Stimulated activated CD8-positive, alpha-beta memory T cell treated with anti-CD3 and anti-CD28 coated beads, Interleukin-15, amount 100 ng/mL, for 48 hours (primary cell): ENCODE data around the gene PRKCE.

ENCODE experiments used
- DNase-seq, 2 donors: peaks; one replicate each; pipeline ENCODE4 v3.0.0-alpha.2; 2020; ENCODE audit warnings: low read depth in 2 of 2

The PRKCE gene

GRCh38 chr2:45631955-45632354, 19.5 kb upstream of the PRKCE start:
- no peak for DNase-seq

DNA sequence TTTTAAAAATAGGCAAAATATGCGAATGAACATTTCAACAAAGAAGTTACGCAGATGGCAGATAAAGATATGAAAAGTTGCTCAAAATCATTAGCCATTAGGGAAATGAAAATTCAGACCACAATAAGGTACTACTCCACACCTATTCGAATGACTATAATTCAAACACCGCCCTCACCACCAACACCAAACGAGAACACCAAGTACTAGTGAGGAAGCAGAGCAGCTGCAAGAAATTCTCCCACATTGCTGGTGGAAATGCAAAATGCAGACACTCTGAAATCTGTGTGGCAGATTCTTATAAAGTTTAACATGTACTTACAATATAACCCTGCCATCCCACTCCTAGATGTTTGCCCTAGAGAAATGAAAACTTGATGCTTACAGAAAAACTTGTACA, 17.3 kb upstream of the PRKCE start:
- no peak for DNase-seq

DNA sequence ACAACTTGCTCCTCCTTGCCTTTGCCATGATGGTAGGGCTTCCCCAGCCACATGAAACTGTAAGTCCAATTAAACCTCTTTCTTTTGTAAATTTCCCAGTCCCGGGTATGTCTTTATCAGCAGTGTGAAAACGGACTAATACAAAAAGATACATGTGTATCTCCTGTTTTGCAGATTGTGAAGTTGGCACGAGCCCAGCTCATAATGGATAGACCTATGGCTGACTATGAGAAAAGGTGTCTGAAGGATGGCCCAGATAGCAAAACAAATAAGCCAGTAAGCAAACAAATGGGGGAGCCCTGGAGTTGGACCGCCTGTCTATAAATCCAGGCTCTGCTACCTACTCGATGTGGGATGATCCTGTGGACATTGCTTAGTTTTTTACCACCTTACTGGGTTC, 15.5 kb upstream of the PRKCE start:
- no peak for DNase-seq

DNA sequence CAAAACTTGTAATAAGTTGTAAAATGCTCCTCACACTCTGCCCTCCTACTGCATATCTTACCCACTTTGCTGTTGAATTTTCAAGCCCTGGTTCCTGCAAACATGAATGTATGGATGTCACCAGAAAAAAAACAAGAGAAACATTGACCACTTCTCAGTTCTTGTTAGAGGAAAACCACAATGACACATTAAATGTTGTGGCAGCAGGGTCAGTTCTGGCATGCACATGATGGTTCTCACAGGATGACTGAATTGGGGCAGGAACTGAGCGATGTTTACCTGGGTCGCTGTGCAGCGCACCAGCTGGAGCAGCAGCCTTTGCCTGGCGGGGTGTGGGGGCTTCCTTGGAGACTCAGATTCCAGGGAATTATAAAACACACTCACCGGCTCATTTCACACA, 14.0 kb upstream of the PRKCE start:
- no peak for DNase-seq

DNA sequence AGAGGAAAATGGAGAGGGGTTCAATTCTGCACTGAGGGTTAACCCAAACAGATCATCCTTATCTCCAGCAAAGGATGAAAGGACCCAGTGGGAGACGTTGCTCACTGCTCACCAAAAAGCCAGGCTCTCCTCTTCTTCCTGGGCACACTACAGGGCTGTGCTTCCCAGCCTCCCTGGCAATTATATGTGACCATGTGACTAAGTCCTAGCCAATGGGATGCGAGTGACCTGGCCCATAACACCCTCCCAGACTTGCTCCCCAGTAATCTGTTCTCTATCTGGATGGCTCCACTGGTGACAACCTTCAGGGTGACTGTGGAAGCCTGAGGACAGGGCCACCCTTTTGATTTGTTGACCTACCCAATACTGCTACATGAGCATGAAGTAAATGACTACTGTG, 10.9 kb upstream of the PRKCE start:
- no peak for DNase-seq

GRCh38 chr2:45643095-45643494, 8.4 kb upstream of the PRKCE start:
- no peak for DNase-seq

DNA sequence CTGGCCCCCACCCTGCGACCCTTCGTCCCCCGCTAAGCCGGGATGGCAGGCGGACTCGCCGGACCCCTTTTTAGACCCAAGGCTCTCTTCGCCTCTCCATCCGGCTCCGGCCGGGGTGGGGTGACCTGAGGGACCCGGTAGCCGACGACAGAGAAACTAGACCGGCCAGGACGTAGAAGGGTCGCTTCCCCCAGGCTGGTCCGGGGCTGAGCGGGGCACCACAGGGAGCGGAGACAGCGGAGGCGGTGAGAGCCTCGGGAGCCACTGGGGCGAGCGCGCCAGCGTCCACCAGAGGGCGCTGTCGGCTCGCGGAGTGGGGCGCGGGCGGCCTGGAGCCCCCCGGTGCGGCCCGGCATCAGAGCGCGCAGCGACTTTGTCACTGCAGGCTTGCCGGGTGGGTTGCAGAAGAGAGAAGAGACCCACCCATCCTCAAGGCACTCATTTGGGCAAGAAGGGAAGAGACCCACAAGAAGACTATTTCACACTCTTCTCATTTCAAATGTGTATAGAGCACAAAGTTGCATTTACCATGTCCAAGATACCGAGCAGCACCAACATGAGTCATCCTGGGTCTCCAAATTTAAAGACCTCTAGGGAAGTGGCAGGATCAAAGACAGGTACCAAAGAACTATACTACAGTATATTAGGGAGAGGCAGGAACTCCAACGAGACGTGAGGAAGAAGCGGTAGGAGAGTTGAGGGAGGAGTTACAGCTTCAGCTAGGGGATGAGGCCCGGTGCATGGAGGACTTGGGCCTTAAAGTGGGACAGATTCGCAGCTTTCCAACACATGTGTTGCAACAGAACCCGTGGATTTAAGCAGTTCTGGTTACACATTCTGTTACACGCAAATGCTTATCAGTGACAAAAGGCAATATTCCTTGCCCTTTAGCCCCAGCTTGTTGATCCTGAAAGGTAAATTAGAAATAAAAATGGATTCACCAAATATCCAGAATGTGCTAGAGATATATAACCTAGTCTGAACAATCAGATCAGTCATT, 7.6 kb upstream of the PRKCE start:
- peak in 1 of 2 donors; percentile 53 for DNase-seq

GRCh38 chr2:45646289-45646688, 5.2 kb upstream of the PRKCE start:
- DNase-seq: no peak

- no peak for DNase-seq
These were observed 4.1 kb upstream of the PRKCE start for GRCh38 chr2:45647356-45647755.

- no peak for DNase-seq
These were observed 3.4 kb upstream of the PRKCE start for GRCh38 chr2:45647986-45648520.

DNA sequence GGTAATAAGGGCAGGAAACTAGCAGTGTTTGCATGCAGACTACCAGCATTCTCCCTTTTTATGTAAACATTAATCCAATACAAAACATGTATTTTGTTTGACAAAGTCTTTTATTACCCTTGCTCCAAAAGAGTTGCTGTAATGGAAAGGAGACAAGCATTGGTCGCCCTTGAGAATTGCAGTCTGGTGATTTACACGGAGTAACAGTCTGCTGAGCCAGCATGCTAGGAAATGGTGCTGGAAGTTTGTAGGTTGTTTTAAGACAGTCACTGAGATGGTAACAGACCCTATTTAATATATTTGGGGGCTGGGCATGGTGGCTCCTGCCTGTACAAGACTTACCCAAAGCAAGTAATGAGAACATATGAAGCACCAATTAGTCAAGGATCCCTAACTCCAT, 2.8 kb upstream of the PRKCE start:
- DNase-seq: no peak

- no peak for DNase-seq
These were observed 2.0 kb upstream of the PRKCE start for GRCh38 chr2:45649462-45649857.

DNA sequence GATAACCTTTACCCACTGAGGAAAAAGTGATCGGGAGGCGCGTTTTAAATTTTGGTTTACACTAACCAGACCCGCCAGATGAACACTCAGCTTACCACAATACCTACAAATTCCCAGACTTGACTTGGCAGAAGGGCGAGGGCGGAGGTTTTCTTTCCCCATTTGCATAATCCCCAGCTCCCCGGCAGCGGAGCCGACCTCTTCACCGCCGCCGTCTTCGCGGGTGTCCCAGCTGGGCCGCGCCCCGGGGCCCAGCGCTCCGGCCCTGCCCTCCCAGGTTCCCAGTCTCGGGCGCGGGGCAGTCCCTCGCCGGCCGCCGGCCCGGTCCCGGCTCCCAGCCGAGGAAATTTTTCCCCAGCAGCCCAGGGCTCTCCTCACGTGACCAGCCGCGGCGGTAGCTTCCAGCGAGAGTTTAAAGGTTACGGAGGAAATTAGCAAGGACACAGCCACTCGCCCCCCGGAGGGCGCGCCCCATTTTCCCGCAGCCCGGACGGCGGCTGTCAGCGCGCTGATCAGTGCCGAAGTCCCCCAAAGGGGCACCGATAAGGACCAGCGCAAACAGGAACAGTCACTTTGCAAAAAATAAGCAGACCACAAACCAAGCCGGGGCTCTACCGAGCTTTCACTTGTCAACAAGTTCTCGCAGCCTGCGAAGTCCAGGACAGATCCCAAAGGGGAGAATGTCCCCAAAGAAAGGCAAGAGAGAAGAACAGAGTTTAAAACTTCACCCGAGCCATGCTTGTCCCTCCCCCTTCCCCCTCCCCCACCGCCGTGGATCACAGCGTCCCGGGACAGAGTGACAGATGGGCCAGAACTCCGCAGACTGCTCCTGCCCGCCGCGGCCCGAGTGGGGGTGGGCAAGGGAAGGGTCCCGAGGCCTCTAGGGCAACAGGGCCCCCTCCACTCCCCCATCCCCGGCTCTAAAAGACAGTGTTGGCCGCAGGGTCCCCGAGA, 1.3 kb upstream of the PRKCE start:
- DNase-seq: peak in 1 of 2 donors; percentile 23

DNA sequence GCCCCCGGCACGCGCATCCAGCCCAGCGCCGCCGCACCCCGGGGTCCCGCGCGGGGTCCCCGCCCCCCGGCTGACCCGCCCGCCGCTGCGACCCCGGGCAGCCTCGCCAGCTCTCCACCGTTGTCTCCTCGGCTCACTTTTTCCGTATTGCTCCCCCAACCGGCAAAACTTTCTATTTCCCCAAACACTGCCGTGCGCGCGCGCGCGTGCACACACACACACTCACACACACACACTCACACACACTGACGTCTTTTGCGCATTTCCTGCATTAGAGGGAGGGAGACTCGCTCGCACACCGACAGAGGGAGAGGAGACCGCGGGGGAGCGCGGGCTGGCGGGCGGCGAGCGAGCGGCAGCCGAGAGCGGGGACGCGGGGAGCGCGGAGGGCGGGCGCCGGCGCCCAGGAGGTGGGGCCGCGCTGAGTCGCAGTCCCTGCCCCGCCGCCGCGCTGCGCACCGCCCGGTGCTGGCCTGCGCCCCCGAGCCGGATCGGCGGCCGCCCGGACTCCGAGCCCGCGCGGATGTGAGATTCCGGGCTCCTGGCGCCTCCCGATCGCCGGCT, 542 bp upstream of the PRKCE start:
- peak; percentile 79 to 83 for DNase-seq

- DNase-seq: peak in 1 of 2 donors; percentile 16
These were observed 886 bp downstream of the PRKCE start for GRCh38 chr2:45652090-45653031.

GRCh38 chr2:45653122-45653913, 1.8 kb downstream of the PRKCE start:
- DNase-seq: no peak

DNA sequence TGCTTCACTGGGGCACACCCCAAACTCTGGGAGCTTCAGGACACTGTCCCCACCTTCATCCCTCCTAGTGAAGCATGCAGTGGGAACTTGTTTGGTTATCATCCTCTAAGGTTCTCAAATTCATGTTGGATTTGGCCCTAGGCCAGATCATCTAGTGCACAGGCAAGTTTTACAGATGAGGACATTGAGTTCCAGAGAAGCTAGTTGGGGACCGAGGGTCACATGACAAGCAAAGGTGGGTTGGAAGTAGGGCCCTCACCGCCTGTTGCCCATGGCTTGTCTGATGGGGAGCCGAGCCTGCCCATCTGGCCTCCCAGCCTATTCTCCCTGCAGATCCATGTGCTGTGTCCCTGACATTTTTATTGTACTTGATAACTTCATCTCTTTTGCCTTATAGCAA, 2.8 kb downstream of the PRKCE start:
- no peak for DNase-seq

GRCh38 chr2:45661828-45662227, 10.4 kb downstream of the PRKCE start:
- DNase-seq: no peak

- DNase-seq: no peak
These were observed 13.3 kb downstream of the PRKCE start for GRCh38 chr2:45664635-45665261.
